Eye (tissue), 1 donor: Measurements from ENCODE around the gene STK10.

ENCODE experiments used
- DNase-seq: peaks from one replicate; pipeline ENCODE4 v3.0.0-alpha.2; 2015

The STK10 gene

DNA sequence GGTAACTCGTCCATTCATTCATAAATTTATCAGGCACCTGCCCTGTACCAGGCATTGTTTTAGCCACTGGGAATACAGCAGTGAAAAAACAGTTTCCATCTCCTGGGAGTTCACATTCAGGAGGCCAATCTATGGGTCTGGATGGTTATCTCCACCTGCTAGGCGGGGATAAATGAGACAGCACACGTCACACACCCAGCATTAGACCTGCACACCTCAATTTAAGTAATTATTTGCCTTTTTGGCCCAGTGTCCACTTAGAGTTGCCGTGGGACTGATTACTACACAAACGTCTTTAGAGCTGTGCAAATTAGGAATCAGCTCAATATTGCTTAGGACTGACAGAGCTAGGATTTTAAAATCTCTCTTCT lies 46.1 kb downstream of the STK10 start:
- DNase-seq, result no peak

DNA sequence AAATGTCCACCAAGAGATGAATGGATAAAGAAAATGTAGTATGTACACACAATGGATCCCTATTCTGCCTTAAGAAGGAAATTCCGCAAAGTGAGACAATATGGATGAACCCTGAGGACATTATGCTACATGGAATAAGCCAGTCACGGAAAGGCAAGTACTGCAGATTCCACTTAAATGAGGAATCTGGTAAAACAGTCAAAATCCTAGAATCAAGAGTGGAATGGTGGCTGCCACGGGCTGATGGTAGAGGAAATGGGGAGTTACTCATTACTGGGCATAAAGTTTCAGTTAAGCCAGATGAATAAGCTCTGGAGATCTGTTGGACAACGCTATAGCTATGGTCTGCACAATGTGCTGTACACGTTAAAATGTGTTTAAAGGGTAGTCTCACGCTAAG lies 47.2 kb downstream of the STK10 start:
- DNase-seq, result no peak

DNA sequence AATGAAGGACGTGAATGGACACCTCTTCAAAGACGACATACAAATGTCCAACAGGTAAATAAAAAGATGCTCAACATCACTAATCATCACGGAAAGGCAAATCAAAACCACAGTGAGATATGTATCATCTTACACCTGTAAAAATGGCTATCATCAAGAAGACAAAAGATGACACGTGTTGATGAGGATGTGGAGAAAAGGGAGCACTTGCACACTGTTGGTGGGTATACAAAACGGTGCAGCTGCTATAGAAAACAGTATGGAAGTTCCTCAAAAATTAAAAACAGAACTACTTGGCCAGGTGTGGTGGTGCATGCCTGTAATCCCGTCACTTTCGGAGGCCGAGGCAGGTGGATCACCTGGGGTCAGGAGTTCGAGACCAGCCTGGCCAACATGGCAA lies 47.9 kb downstream of the STK10 start:
- DNase-seq, result no peak

DNA sequence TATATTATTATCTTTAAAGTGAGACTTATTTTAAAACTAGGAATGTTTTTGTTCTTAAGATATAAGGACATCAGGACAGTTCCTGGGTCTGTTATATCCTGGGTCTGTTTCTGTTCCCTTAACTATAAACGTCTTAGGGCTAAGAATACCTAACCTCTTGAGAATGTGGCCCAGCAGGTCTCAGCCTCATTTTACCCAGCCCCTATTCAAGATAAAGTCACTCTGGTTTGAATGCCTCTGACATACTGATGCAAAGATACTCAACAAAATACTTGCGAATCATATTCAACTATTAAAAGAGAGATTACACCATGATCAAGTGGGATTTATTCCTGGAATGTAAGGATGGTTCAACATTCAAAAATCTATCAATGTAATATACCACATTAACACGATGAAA lies 51.0 kb downstream of the STK10 start:
- DNase-seq, result no peak

- DNase-seq, result no peak
Measured at GRCh38 chr5:172133359-172134029, 54.5 kb downstream of the STK10 start.

DNA sequence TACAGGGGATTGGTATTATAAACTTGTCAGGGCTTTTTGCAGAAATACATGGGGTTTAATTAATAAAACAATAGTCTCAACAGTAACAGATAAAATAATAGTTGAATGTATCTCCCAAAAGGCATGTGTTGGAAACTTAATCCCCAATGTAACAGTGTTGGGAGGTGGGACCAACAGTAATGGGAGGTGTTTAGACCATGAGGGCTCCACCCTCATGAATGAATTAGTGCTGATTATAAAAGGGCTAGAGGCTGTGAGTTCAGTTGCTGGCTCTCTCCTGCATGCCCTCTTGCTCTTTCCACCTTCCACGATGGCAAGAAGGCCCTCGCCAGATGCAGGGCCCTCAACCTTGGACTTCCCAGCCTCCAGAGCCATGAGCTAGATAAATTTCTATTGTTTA lies 56.3 kb downstream of the STK10 start:
- no peak for DNase-seq

- no peak for DNase-seq
Measured at GRCh38 chr5:172129256-172129910, 58.6 kb downstream of the STK10 start.

DNA sequence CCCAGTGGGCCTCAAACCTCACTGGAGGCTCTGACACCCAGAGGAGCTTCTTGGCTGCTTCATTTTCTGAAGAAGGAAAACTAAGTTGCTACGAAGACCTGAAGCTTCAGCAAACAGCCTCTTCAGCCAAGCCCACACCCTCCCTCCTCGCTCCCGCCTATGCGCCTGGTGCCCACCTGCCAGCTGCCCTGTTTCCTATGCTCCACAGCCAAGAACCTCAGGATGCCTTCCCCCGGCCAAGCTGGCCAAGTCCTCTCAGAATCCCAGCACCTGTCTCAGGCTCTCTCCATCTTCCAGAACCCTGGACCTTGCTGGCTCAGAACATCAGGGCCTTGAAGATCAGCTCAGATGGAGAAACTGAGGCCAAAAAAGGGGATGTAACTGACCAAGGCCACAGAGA lies 60.4 kb downstream of the STK10 start:
- DNase-seq, result no peak

GRCh38 chr5:172123269-172123692 lies 64.7 kb downstream of the STK10 start:
- DNase-seq, result peak; percentile 40

DNA sequence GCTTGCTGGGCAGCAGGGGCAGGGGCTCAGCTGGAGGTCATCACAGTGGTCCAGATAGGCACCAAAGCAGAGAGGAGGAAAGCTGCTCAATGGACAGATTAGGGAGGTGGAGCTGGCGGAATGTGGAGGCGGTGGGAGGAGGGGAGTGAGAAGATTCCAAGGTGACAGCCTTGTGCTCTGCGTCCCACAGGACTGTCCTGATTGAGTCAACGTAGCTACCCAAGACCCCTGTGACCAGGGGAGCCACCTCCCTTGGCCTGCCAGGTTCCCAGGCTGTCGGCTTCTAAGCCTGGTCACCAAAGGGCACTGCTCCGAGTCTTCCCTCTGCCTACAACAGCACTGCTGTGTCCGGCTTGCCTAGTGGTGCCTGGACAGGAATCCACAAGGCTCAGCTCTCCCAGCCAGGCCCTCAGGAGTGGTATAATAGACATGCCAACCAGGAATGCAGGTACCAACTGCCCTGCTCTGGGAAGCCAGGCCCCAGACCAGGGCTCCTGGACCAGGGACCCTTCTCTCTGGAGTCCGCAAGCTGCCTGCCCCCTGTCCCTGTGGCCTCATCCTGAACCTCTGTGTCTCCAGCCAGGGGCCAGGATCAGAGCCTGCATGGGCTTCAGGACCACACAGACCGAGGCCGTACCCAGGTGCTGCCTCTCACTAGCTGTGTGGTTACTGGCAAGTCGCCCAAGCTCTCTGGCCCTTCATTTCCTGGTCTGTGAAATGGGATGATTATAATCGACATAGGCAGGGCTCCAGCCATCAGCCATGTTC lies 67.9 kb downstream of the STK10 start:
- no peak for DNase-seq

DNA sequence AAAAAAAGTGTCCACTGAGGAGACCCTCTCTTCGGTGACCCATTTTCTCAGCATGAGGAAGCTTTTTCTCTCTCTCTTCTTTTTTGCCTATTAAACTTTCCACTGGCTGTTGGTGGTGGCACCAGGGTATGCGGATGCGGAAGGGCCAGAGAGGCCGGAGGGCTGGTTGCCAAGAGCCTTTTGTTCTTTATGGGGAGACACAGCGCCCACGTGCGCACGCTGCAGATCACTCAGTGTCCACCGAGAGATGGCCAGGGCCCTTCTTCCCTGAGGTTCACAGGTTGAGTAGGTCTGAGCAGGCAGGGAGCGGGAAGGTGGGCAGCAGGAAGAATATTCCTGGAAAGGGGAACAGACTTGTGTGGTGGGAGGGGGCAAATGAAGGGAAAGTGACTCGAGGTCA lies 69.1 kb downstream of the STK10 start:
- no peak for DNase-seq

DNA sequence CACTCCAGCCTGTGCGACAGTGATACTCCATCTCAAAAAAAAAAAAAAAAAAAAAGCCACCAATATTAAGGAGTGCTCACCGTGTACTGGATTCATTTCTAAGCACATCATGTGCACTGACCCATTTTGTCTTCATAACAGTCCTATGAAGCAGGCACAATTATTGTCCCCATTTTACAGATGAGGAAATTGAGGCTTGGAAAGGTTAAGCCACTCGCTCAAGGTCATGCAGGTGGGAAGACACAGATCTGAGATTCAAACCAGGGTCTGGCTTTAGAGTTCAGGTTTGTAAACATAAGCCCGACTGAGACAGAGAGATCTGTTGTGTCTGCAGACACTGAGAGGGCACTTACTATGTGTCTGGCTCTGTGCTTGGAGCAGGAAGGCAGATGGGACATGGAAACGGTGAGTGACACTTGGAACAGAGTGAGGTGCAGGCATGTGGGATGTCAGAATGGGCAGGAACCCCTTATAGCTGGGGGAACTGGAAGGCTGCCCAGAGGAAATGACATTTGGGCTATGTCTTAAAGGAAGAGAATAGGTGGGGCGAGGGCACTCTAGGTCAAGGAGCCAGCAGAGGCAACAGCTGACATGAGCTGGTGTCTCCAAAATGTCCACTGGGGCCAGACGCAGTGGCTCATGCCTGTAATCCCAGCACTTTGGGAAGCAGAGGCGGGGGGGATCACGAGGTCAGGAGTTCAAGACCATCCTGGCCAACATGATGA lies 69.9 kb downstream of the STK10 start:
- DNase-seq, result no peak

DNA sequence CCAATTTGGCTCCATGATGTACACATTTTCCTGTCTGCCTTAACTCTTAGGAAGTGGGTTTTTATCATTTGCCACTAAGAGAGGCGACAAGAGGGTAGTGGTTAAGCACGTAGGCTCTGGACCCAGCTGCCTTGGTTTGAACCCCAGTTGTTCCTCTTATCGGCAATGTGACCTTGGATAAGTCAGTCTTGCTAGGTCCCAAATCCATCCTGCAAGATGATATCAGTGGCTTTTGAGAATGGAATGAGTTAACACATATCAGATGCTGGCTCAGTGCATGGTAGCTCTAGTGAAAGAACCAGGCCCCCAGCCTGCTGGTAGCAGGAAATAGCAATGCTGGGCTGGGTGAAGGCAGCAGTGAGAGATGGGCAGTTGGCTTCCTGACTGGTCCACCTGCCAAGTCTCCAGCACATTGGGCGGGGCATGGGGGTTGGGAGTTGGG lies 72.5 kb downstream of the STK10 start:
- DNase-seq, result no peak

- DNase-seq, result no peak
Measured at GRCh38 chr5:172114875-172115422, 73.1 kb downstream of the STK10 start.

DNA sequence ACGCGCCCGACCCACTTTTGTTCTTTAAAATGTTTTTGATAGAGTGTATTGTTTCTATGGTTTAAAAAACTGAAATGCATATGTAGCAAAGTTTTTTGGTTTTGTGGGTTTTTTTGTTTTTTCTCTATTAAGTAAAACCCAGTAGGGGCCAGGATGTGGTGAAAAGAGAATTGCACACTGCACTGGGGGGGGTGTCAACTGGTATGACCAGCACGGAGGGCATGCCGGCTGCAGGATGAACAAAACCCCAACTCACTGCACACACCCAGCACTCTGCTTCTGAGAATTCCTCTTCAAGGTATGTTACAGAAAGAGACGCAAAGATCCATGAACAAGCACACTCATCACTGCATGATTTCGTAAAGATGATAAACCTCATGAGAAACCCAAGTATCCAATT lies 75.0 kb downstream of the STK10 start:
- DNase-seq, result no peak

GRCh38 chr5:172111852-172112225 lies 76.2 kb downstream of the STK10 start:
- DNase-seq, result peak; percentile 56

- DNase-seq, result no peak
Measured at GRCh38 chr5:172110921-172111851, 76.8 kb downstream of the STK10 start.

DNA sequence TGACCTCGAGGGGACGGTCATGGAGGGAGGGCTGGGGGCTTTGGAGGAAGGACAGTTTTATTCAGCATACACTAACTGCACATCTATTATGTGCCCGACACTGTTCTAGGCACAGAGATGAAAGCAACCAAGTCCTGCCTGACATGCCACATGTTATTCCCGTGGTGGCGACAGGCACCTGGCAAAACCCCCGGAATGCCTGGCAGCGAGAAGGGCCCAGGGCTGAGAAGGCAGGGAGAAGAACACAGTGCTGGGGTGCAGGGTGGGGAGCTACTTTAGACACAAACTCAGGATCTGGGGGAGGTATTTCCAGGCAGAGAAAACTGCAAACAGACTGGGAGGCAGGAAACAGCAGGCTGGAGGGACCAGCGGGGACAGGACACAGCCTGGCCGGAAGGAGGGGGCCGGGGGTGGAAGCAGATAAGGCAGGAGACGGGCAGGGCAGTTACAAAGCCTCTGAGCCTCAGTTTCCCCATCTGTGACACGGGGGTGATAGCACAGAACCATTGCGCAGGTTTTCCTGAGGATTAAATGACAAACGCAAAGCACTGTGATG lies 77.7 kb downstream of the STK10 start:
- no peak for DNase-seq

GRCh38 chr5:172109749-172110148 lies 78.3 kb downstream of the STK10 start:
- no peak for DNase-seq

DNA sequence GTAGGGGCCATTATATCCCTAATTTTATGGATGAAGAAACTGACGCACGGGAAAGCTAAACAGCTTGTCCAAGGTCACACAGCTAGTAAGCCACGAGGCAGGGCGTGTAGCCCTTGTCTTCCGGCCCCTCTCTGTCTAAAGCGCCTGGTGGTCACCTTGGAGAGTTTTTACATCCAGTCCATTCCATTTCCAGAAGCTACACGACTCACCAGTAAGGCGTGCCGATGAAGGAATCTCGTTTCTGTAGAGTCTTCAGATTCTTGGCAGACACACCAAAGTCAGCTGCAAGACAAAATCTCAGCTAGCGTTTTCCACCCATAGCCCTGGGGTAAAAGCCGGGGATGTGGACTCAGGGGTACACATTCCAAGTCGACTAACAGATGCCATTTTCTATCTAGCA lies 80.5 kb downstream of the STK10 start:
- peak; percentile 75 for DNase-seq

GRCh38 chr5:172106511-172107356 lies 81.3 kb downstream of the STK10 start:
- peak; percentile 93 for DNase-seq
